HepG2 (cell line): ENCODE results near the gene GPR137. TPM values are rescaled to one million over a fixed set of nuclear protein-coding genes. Genes with fewer than 3 reads are reported as not detected.

ENCODE experiments used
- ARNTL ChIP-seq: sonication (generic); formaldehyde crosslinking; IDR thresholded peaks from 2 replicates; pipeline ENCODE4 v1.4.0; 2020; ENCODE audit warnings: mild to moderate bottlenecking, missing genetic modification reagents
- GTF3A ChIP-seq: sonication (generic); formaldehyde crosslinking; conservative IDR thresholded peaks from 2 replicates; pipeline ENCODE4 v1.4.0; 2020; ENCODE audit warnings: mild to moderate bottlenecking, missing genetic modification reagents
- MIER3 ChIP-seq: IDR thresholded peaks from 2 replicates; pipeline ENCODE4 v1.6.1; 2016; ENCODE audit warnings: missing compliant biosample characterization, borderline replicate concordance
- NCOA5 ChIP-seq: sonication (generic); formaldehyde crosslinking; IDR thresholded peaks from 2 replicates; pipeline ENCODE4 v1.4.0; 2020; ENCODE audit warnings: missing genetic modification reagents
- SNAI1 ChIP-seq: sonication (generic); formaldehyde crosslinking; IDR thresholded peaks from 2 replicates; pipeline ENCODE4 v1.5.0; 2020; ENCODE audit warnings: mild to moderate bottlenecking, missing genetic modification reagents, borderline replicate concordance
- SP1 ChIP-seq, 2 experiments: fragments of 450-650 bp in 1 of 2; sonication (generic) in 1 of 2; formaldehyde crosslinking in 1 of 2; IDR thresholded peaks; 2 replicates each; pipeline versions ENCODE4 v1.4.0 to v1.6.1; 2016 to 2020; ENCODE audit warnings: missing genetic modification reagents in 1 of 2
- U2AF1 ChIP-seq: fragments of 200-400 bp; formaldehyde crosslinking; optimal IDR thresholded peaks from 2 replicates; pipeline ENCODE3; 2017; ENCODE audit warnings: mild to moderate bottlenecking, low read depth, low read length
- ZNF143 ChIP-seq: sonication (generic); formaldehyde crosslinking; IDR thresholded peaks from 2 replicates; pipeline ENCODE4 v1.4.0; 2020; ENCODE audit warnings: missing genetic modification reagents
- ZNF382 ChIP-seq: sonication (generic); formaldehyde crosslinking; IDR thresholded peaks from 2 replicates; pipeline ENCODE4 v1.5.0; 2020; ENCODE audit warnings: missing genetic modification reagents, mild to moderate bottlenecking, borderline replicate concordance
- ZNF749 ChIP-seq: sonication (generic); formaldehyde crosslinking; IDR thresholded peaks from 2 replicates; pipeline ENCODE4 v1.8.0; 2022; ENCODE audit warnings: mild to moderate bottlenecking, missing genetic modification reagents, moderate library complexity, borderline replicate concordance
- ZNF839 ChIP-seq: sonication (generic); formaldehyde crosslinking; IDR thresholded peaks from 2 replicates; pipeline ENCODE4 v1.4.0; 2020; ENCODE audit warnings: missing genetic modification reagents, mild to moderate bottlenecking, borderline replicate concordance
- polyA plus RNA-seq, 8 experiments: library from polyadenylated mRNA; depleted of rRNA in 3 of 8; stranded (reverse) in 7 of 8; unstranded in 1 of 8; fragments of >200 nt; fragmentation: Illumina TruSeq in 4 of 8; extraction: Trizol in 4 of 8; gene quantifications; 2 replicates each; pipeline versions ENCODE4 v1.2.1 to v1.2.3, GENCODE V29; 2011 to 2016; ENCODE audit warnings: low read depth in 4 of 8, missing spikeins in 1 of 8, mixed read lengths in 1 of 8; ENCODE audit not compliant: insufficient read depth in 1 of 8
- total RNA-seq, 5 experiments: library from RNA; depleted of rRNA; stranded (reverse); fragments of >200 nt; fragmentation: Illumina TruSeq; extraction: Trizol; gene quantifications; 2 replicates each; pipeline ENCODE4 v1.2.3, GENCODE V29; 2016; ENCODE audit warnings: low read depth in 1 of 5
- TF ChIP-seq, protein P1 (sequence below), 2 experiments: fragments of 450-650 bp in 1 of 2; sonication (generic) in 1 of 2; formaldehyde crosslinking in 1 of 2; IDR thresholded peaks; 2 replicates each; pipeline versions ENCODE4 v1.6.1 to v1.8.0; 2016 to 2022; ENCODE audit warnings: antibody characterized with exemption in 1 of 2, mild to moderate bottlenecking in 1 of 2, missing genetic modification reagents in 1 of 2
- TF ChIP-seq, protein P2 (sequence below): sonication (generic); formaldehyde crosslinking; IDR thresholded peaks from 2 replicates; pipeline ENCODE4 v1.5.0; 2020; ENCODE audit warnings: mild to moderate bottlenecking, missing genetic modification reagents
- TF ChIP-seq, protein P3 (sequence below): sonication (generic); formaldehyde crosslinking; IDR thresholded peaks from 2 replicates; pipeline ENCODE4 v1.9.0; 2021; ENCODE audit warnings: missing genetic modification reagents, borderline replicate concordance

GPR137 gene
- total and polyA plus RNA-seq, 2 of the 13 experiments (the other 11 are each of a cell fraction or from before 2014, with no cell fraction given), result 8.5 to 13.2 TPM

DNA sequence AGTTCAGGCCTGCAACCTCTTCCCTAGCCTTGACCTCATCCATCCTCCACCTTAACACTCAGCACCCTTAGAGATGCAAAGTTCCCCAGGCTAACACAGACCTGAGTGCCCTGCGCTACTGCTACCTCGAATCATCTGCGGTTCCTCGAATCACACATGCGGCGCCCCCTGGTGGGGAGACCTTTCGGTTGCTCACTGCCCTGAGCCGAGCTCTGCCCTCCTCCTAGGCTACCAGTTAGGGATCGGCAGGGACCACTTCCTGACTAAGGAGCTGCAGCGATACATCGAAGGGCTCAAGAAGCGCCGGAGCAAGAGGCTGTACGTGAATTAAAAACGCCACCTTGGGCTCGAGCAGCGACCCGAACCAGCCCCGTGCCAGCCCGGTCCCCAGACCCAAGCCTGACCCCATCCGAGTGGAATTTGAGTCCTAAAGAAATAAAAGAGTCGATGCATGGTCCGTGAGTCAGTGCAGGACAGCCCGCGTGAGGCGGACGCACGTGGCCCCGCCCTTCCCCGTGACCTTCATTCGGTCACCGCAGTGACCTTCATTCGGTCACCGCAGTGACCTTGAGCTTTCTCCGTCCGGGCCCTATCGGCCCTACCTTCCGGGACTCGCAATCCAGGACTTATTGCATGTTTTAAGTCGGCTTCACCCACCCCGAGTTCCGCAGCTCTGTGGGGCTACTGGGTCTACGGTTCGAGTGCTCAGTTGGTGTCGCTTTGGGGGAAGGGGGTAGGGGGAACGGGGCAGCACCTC is 18.8 kb downstream of the GPR137 start (continued):
- TF ChIP-seq MIER3 (CRISPR knock-in tag) (no peak; the same call in 1 of the 2 replicates), ARNTL (CRISPR knock-in tag) (0 out of 2 replicates have a peak, but pooled peaks have one; percentile 61), U2AF1 (no peak), SNAI1 (CRISPR knock-in tag) (no peak), ZNF749 (CRISPR knock-in tag) (0 out of 2 replicates have a peak, but pooled peaks have one; percentile 58), NCOA5 (CRISPR knock-in tag) (no peak), ZNF143 (CRISPR knock-in tag) (no peak), GTF3A (no peak), ZNF839 (CRISPR knock-in tag) (no peak), ZNF382 (CRISPR knock-in tag) (no peak), SP1 (IDR thresholded peaks at IDR 0.05) (no peak), SP1 (CRISPR knock-in tag; IDR thresholded peaks at IDR 0.05) (no peak)
- TF ChIP-seq, protein P1, sequence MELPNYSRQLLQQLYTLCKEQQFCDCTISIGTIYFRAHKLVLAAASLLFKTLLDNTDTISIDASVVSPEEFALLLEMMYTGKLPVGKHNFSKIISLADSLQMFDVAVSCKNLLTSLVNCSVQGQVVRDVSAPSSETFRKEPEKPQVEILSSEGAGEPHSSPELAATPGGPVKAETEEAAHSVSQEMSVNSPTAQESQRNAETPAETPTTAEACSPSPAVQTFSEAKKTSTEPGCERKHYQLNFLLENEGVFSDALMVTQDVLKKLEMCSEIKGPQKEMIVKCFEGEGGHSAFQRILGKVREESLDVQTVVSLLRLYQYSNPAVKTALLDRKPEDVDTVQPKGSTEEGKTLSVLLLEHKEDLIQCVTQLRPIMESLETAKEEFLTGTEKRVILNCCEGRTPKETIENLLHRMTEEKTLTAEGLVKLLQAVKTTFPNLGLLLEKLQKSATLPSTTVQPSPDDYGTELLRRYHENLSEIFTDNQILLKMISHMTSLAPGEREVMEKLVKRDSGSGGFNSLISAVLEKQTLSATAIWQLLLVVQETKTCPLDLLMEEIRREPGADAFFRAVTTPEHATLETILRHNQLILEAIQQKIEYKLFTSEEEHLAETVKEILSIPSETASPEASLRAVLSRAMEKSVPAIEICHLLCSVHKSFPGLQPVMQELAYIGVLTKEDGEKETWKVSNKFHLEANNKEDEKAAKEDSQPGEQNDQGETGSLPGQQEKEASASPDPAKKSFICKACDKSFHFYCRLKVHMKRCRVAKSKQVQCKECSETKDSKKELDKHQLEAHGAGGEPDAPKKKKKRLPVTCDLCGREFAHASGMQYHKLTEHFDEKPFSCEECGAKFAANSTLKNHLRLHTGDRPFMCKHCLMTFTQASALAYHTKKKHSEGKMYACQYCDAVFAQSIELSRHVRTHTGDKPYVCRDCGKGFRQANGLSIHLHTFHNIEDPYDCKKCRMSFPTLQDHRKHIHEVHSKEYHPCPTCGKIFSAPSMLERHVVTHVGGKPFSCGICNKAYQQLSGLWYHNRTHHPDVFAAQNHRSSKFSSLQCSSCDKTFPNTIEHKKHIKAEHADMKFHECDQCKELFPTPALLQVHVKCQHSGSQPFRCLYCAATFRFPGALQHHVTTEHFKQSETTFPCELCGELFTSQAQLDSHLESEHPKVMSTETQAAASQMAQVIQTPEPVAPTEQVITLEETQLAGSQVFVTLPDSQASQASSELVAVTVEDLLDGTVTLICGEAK (IDR thresholded peaks at IDR 0.05), result no peak
- TF ChIP-seq, protein P1 (CRISPR knock-in tag; IDR thresholded peaks at IDR 0.05), result no peak
- TF ChIP-seq, protein P2, sequence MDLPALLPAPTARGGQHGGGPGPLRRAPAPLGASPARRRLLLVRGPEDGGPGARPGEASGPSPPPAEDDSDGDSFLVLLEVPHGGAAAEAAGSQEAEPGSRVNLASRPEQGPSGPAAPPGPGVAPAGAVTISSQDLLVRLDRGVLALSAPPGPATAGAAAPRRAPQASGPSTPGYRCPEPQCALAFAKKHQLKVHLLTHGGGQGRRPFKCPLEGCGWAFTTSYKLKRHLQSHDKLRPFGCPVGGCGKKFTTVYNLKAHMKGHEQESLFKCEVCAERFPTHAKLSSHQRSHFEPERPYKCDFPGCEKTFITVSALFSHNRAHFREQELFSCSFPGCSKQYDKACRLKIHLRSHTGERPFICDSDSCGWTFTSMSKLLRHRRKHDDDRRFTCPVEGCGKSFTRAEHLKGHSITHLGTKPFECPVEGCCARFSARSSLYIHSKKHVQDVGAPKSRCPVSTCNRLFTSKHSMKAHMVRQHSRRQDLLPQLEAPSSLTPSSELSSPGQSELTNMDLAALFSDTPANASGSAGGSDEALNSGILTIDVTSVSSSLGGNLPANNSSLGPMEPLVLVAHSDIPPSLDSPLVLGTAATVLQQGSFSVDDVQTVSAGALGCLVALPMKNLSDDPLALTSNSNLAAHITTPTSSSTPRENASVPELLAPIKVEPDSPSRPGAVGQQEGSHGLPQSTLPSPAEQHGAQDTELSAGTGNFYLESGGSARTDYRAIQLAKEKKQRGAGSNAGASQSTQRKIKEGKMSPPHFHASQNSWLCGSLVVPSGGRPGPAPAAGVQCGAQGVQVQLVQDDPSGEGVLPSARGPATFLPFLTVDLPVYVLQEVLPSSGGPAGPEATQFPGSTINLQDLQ (CRISPR knock-in tag), result no peak
- TF ChIP-seq, protein P3, sequence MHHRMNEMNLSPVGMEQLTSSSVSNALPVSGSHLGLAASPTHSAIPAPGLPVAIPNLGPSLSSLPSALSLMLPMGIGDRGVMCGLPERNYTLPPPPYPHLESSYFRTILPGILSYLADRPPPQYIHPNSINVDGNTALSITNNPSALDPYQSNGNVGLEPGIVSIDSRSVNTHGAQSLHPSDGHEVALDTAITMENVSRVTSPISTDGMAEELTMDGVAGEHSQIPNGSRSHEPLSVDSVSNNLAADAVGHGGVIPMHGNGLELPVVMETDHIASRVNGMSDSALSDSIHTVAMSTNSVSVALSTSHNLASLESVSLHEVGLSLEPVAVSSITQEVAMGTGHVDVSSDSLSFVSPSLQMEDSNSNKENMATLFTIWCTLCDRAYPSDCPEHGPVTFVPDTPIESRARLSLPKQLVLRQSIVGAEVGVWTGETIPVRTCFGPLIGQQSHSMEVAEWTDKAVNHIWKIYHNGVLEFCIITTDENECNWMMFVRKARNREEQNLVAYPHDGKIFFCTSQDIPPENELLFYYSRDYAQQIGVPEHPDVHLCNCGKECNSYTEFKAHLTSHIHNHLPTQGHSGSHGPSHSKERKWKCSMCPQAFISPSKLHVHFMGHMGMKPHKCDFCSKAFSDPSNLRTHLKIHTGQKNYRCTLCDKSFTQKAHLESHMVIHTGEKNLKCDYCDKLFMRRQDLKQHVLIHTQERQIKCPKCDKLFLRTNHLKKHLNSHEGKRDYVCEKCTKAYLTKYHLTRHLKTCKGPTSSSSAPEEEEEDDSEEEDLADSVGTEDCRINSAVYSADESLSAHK (CRISPR knock-in tag), result no peak
